ENCODE data around the gene ADAP1.
A peak's percentile ranks its signal among the peaks of the same experiment; 100 is the strongest.

ADAP1 gene

DNA sequence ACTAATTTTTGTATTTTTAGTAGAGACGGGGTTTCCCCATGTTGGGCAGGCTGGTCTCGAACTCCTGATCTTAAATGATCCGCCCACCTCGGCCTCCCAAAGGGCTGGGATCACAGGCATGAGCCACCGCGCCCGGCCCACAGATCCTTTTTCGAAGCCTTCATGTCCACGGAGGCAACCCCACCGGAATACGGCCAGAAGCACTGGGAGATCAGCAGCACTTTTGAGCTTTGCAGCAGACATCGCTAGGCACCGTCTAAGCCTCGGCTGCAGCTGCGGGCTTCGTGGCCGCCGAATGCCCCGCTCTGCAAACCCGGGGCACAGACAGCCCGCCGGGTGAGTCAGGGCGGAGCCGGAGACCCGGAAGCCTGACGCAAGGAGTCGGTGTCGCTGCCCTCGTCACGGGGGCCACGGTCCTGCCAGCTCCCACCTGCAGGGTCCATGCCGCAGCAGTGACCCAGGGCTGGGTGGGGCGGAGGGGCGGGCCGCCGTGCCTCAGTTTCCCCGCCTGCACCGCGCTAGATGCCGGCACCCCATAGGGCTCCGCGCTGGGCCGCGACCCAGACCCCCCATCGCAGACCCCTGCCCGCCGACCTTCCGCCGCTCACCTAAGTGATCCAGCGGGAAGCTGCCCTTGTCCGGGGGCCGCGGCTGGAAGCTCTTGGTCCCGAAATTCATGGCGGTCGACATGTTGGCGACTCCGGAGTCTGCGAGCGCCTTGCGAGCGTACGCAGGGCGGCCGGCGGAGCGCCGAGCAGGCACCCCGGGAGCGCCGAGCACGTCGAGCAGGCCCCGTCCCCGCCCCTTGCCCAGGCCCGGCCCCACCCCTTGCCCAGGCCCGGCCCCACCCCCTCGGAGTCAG, 20.6 kb upstream of the ADAP1 start, which contains the start of gene COX19:
Gene COX19, minus strand, starts transcription at position 730 of the 862 bp plus-strand sequence. Its CDS starts 40 bp downstream, at position 690.
- FAIRE-seq (no peak), DNase-seq (ENCODE audit: insufficient read length, low spot score) (peak; percentile 94)
- peak; percentile 78 for TF ChIP-seq POLR2A (IDR thresholded peaks at IDR 0.05; ENCODE audit: low read depth, low read length)

- DNase-seq (ENCODE audit: insufficient read length, low spot score), result no peak
- FAIRE-seq, result no peak
- TF ChIP-seq POLR2A (IDR thresholded peaks at IDR 0.05; ENCODE audit: low read depth, low read length), result no peak
Observed at GRCh38 chr7:974172-974571, 19.7 kb upstream of the ADAP1 start.

GRCh38 chr7:973312-973711, 18.8 kb upstream of the ADAP1 start:
- no peak for TF ChIP-seq POLR2A (IDR thresholded peaks at IDR 0.05; ENCODE audit: low read depth, low read length)
- DNase-seq (ENCODE audit: insufficient read length, low spot score) (no peak), FAIRE-seq (no peak)

DNA sequence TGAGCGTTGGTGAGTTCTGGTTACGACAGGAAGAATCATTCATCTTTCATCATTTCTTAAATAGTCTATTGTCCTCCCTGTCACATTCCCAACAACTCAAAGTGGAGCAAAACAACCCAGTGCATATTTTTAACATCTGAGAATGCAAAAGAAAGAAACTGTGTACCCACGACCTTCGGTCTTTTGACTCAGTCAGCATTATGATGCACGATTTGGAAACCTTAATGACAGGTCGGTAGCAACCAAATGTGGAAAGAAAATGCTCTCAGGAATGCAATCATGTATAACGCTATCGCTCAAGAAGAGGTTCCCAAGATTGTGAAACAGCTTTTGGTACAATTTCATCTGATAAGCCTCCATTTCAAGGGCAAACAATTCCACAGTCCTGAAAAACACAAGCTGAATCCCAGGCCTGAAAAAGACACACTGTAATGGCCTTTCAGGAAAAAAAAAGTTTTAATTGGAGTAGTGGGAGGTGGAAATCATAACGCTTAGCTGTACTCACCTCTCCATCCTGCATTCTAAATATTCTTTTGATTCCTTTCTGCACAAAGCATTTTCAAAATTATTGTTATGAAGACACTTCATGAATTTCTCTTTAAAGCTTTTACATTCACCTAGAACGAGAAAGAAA, 18.3 kb upstream of the ADAP1 start:
- no peak for TF ChIP-seq POLR2A (IDR thresholded peaks at IDR 0.05; ENCODE audit: low read depth, low read length)
- FAIRE-seq (no peak), DNase-seq (ENCODE audit: insufficient read length, low spot score) (no peak)

DNA sequence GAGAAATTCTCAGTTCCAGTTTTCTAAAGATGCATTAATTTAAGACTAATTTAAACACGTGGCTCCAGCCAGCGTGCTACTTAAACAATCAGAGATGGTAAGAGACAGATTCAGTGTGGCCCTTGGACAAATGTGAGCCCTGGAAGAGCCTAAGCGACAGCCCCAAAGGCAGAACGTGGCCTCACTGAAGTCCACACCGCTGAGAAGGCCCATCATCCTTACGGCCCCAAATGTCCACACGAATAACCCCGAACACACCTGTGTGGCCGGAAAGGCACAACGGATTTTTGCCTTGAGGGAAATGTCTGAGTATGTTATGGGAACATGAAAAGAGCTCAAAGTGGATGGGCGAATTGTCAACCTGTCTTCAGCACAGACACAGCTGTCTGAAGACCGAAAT, 17.6 kb upstream of the ADAP1 start:
- TF ChIP-seq POLR2A (IDR thresholded peaks at IDR 0.05; ENCODE audit: low read depth, low read length), result no peak
- DNase-seq (ENCODE audit: insufficient read length, low spot score), result no peak
- FAIRE-seq, result no peak

DNA sequence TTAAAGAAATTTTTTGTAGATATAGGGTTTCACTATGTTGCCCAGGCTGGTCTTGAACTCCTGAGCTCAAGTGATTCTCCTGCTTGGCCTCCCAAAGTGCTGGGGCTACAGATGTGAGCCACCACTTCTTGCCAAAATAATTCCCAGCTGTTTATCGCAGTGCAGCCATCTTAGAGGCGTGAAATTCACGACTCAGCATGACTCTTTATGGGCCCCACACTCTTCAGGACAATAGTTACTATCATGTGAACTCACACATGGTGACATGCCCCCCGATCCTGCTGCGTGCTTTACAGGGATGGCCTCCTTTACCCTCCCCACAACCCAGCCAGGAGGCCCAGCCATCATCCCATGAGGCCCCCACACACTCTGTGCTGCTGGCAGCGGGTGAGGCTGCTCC, 16.3 kb upstream of the ADAP1 start:
- no peak for DNase-seq (ENCODE audit: insufficient read length, low spot score)
- no peak for FAIRE-seq
- no peak for TF ChIP-seq POLR2A (IDR thresholded peaks at IDR 0.05; ENCODE audit: low read depth, low read length)

- no peak for DNase-seq (ENCODE audit: insufficient read length, low spot score)
- no peak for TF ChIP-seq POLR2A (IDR thresholded peaks at IDR 0.05; ENCODE audit: low read depth, low read length)
- no peak for FAIRE-seq
Observed at GRCh38 chr7:969403-969802, 14.9 kb upstream of the ADAP1 start.

GRCh38 chr7:968205-969105, 14.0 kb upstream of the ADAP1 start:
- TF ChIP-seq POLR2A (IDR thresholded peaks at IDR 0.05; ENCODE audit: low read depth, low read length), result no peak
- DNase-seq (ENCODE audit: insufficient read length, low spot score) (no peak), FAIRE-seq (no peak)

GRCh38 chr7:967361-968082, 13.0 kb upstream of the ADAP1 start:
- DNase-seq (ENCODE audit: insufficient read length, low spot score) (no peak), FAIRE-seq (no peak)
- no peak for TF ChIP-seq POLR2A (IDR thresholded peaks at IDR 0.05; ENCODE audit: low read depth, low read length)

- DNase-seq (ENCODE audit: insufficient read length, low spot score), result no peak
- no peak for TF ChIP-seq POLR2A (IDR thresholded peaks at IDR 0.05; ENCODE audit: low read depth, low read length)
- FAIRE-seq, result no peak
Observed at GRCh38 chr7:966291-967069, 12.0 kb upstream of the ADAP1 start.

- peak; percentile 77 for DNase-seq (ENCODE audit: insufficient read length, low spot score)
- FAIRE-seq, result no peak
- TF ChIP-seq POLR2A (IDR thresholded peaks at IDR 0.05; ENCODE audit: low read depth, low read length), result no peak
Observed at GRCh38 chr7:964401-965231, 10.1 kb upstream of the ADAP1 start.
